Heart right ventricle (tissue), 16 donors: ENCODE data around the gene SHB. TPM values are rescaled to one million over a fixed set of nuclear protein-coding genes. Genes with fewer than 3 reads are reported as not detected.
A peak's percentile ranks its signal among the peaks of the same experiment; 100 is the strongest.

Experiments used
- ATAC-seq, 8 donors: fragments of 200-7000 bp; cut with Tn5 transposase; one replicate each; pipeline ENCODE4 v1.9.1; 2020; ENCODE audit warnings: mild to moderate bottlenecking in 8 of 8, moderate library complexity in 8 of 8, moderate number of reproducible peaks in 1 of 8
- DNase-seq, 2 donors: peaks; one replicate each; pipeline ENCODE4 v3.0.0-alpha.2; 2020
- H3K27ac ChIP-seq, 10 donors: fragments of 200-600 bp; sonication (generic) in 2 of 10; one replicate each; pipeline versions ENCODE4 v1.5.0 to v1.8.0; 2020 to 2022; ENCODE audit warnings: mild to moderate bottlenecking in 3 of 10
- H3K27me3 ChIP-seq, 7 donors: fragments of 200-600 bp; one replicate each; pipeline ENCODE4 v1.8.0; 2021 to 2022; ENCODE audit warnings: mild to moderate bottlenecking in 2 of 7
- H3K36me3 ChIP-seq, 9 donors: fragments of 200-600 bp; sonication (generic) in 1 of 9; one replicate each; pipeline versions ENCODE4 v1.5.0 to v1.8.0; 2020 to 2022; ENCODE audit warnings: mild to moderate bottlenecking in 2 of 9
- H3K4me1 ChIP-seq, 9 donors: fragments of 200-600 bp; sonication (generic) in 1 of 9; one replicate each; pipeline versions ENCODE4 v1.5.0 to v1.8.0; 2020 to 2022; ENCODE audit warnings: mild to moderate bottlenecking in 4 of 9
- H3K4me3 ChIP-seq, 10 donors: fragments of 200-600 bp; sonication (generic) in 2 of 10; one replicate each; pipeline versions ENCODE4 v1.5.0 to v1.8.0; 2020 to 2022; ENCODE audit warnings: mild to moderate bottlenecking in 7 of 10, moderate library complexity in 2 of 10
- H3K9me3 ChIP-seq, 11 donors: fragments of 200-600 bp in 10 of 11; sonication (generic) in 2 of 11; one replicate each; pipeline versions ENCODE4 v1.5.0 to v1.8.0; 2013 to 2022; ENCODE audit warnings: mild to moderate bottlenecking in 2 of 11, control low read depth in 1 of 11, moderate library complexity in 1 of 11
- WGBS, 2 donors: extraction: QIAGEN DNeasy Blood & Tissue Kit; methylation state at CpG; one replicate each; pipeline ENCODE4 v1.1.7; 2013; ENCODE audit warnings: inconsistent platforms in 1 of 2; 5-methylcytosine and 5-hydroxymethylcytosine counted together
- intact Hi-C, 10 donors: fragments of 100-400 bp; cut with DNase I; formaldehyde crosslinking; loops; one replicate each; pipeline versions ENCODE4 v1.11.1 to v1.14.2; 2022
- polyA plus RNA-seq, 2 donors: library from polyadenylated mRNA; stranded (reverse); fragments of 200-250 nt; gene quantifications; one replicate each; pipeline ENCODE4 v1.2.3, GENCODE V29; 2013
- total RNA-seq, 10 donors: library from RNA; stranded (reverse); fragmentation: NEBNext Ultra II Directional in 3 of 10; extraction: Animal tissue kit (Norgen Biotek cat#: 25700) in 3 of 10; gene quantifications; one replicate each; pipeline versions ENCODE4 v1.2.1 to v1.2.4, GENCODE V29; 2021 to 2023
- TF ChIP-seq, protein P1 (sequence below), 9 donors: fragments of 200-600 bp; sonication (generic) in 2 of 9; IDR thresholded peaks; one replicate each; pipeline versions ENCODE4 v1.5.0 to v1.8.0; 2021 to 2022; ENCODE audit warnings: antibody characterized with exemption in 9 of 9, mild to moderate bottlenecking in 5 of 9, moderate library complexity in 1 of 9
- donor health status: Arrhythmogenic right ventricular cardiomyopathy.
- donor health status: ischemic (EF 13 %, LVEDD 7.1; RV severe dilation, severe dysfunction).
- donor health status: healthy with polysubstance abuse.
- donor health status: DM: no; HTN: yes; CAD: no.
- donor health status: DM: no; HTN: no; CAD: no.
- donor health status: ischemic (EF 25% LVEDD 6.9; RV normal size, moderate dysfunction).
- donor health status: ischemic (EF 25% LVEDD 5.7; RV mildly dilated, moderate dysfunction).
- donor health status: healthy.
- donor health status: DM: yes; HTN: yes; CAD: no.
- donor health status: Ischemic cardiomyopathy.
- donor health status: ischemic (EF 35%, LVEDD 5.7; RV mildly dilated, moderate dysfunction).
- donor health status: nonischemic (EF 11% LVEDD 7.7; RV severe dilation, severe dysfunction).
- donor health status: DM: yes; HTN: yes; CAD: no.
- donor health status: PGD.
- donor health status: ischemic (EF 29% LVEDD 5.4; RV normal size, mild dysfunction).
- donor health status: nonischemic (EF 23%, LVEDD 6.1; RV moderate dilation, normal function).

The SHB gene
- total and polyA plus RNA-seq, 12 donors: 5.7 to 26.6 (median 18.0) TPM

DNA sequence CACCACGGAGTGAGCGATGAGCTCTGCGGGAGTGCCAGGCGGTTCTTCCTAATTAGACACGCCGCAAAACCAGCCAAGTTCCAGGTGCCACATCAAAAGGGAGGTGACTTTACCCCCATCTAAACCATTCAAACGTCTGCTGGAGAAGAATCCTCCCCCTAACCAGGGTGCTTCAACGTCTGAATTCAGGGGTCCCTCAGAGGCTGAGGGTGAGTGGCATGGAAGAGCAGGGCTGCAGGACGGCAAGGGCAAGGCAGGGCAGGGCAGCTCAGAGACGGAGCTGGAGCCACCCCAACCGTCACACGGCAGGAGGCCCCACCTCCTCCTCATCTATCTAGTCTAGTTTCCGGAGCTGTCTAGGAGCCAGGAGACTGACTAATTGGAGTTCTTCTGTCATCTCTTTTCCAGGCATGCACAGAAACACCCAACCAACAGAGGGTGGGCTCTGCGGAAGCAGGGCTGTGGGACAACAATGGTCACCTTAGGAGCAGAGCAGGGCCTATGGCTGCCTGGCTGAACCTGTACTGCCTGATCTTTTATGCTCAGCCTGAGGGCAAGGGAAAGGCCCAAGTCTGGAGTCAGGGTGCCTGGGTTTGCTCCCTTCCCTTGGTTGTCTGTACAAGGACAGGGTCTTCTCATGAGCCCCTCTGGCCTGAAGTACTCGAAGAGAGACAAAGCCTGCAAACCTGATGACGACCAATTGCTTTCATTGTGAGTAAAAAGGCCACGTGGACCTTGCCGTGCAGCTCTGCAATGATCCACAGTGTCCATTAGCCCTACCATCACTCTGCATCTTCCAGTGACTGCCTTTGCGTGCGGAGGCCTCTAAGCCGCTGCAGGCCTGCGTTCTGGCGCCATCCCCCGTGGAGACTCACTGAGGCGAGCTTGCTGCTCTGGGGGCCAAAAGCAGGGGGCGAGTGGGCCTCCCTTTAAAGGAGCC is 84.1 kb downstream of the SHB start:
- Histone ChIP-seq H3K27me3 (no peaks in the 10 kb centered on the region), H3K36me3 (no peaks in the 10 kb centered on the region), H3K9me3 (no peaks in the 10 kb centered on the region), H3K4me1 (peaks cover 18 to 72% (median 54%) of the 10 kb centered on the region in 9 donors), H3K4me3 (no peak overlapping the region), H3K27ac (peak overlapping the region in 5 of 10 donors; percentile 18 to 77 (median 59))
- TF ChIP-seq, protein P1, sequence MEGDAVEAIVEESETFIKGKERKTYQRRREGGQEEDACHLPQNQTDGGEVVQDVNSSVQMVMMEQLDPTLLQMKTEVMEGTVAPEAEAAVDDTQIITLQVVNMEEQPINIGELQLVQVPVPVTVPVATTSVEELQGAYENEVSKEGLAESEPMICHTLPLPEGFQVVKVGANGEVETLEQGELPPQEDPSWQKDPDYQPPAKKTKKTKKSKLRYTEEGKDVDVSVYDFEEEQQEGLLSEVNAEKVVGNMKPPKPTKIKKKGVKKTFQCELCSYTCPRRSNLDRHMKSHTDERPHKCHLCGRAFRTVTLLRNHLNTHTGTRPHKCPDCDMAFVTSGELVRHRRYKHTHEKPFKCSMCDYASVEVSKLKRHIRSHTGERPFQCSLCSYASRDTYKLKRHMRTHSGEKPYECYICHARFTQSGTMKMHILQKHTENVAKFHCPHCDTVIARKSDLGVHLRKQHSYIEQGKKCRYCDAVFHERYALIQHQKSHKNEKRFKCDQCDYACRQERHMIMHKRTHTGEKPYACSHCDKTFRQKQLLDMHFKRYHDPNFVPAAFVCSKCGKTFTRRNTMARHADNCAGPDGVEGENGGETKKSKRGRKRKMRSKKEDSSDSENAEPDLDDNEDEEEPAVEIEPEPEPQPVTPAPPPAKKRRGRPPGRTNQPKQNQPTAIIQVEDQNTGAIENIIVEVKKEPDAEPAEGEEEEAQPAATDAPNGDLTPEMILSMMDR (IDR thresholded peaks at IDR 0.05): peak in 4 of 9 donors; percentile 9 to 37 (median 26)
- peak; percentile 43 to 67 for DNase-seq
- 44 to 50% methylated on average over 26 of the region's 26 CpGs for WGBS, 2 donors
- ATAC-seq: peak; percentile 74 to 88 (median 82)
- intact Hi-C loops: loop anchor here in 4 of 10 donors (5.0 kb wide), 4 partner anchors 48 to 82 kb away; partner anchors contain the start of gene SHB (in 3 of the 4)

GRCh38 chr9:37984278-37984671 is 84.8 kb downstream of the SHB start:
- Histone ChIP-seq H3K4me1 (peaks cover 18 to 66% (median 47%) of the 10 kb centered on the region in 9 donors), H3K27me3 (no peaks in the 10 kb centered on the region), H3K9me3 (no peaks in the 10 kb centered on the region), H3K27ac (peak overlapping the region in 5 of 10 donors; percentile 18 to 77 (median 59)), H3K36me3 (no peaks in the 10 kb centered on the region), H3K4me3 (no peak overlapping the region)
- WGBS, 2 donors: 89 to 90% methylated on average over 5 of the region's 5 CpGs
- ATAC-seq (no peak), DNase-seq (no peak)
- TF ChIP-seq, protein P1 (IDR thresholded peaks at IDR 0.05): no peak
- intact Hi-C loops: loop anchor here in 1 of 10 donors (5.0 kb wide), 1 partner anchor 57 kb away; no protein-coding TSS in a partner anchor

DNA sequence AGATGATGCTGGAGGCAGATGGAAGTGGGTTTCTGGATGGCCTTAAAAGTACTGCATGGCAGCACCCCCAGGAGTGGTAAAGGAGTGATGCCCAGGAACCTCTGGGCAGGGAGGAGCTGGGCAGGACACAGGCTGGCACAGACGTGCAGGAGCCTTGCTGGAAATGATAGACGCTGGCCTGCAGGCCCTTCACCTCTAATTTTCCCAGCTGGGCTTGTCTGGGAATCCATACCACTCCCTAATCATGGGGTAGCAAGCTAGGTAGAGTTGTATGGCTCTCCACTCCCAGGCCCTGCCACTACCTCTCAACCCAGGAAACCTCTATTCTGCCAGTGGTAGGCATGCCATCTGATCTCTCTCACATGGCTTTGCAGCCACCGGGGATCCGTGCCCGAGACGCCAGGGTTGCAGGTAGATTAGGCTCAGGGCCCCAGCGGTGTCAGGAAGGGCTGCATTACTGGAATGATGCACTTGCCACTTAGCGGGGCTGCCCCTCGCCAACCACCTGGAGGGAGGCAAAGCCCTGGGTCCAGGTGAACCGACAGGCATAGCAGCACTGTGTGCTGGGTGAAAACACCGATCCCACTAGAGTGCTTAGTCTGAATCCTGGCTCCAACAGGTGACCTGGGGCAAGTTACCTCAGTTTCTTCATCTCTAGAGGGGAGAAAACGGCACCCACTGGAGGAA is 85.5 kb downstream of the SHB start:
- no peaks in the 10 kb centered on the region for H3K36me3 ChIP-seq
- peaks cover 18 to 58% (median 40%) of the 10 kb centered on the region in 9 donors for H3K4me1 ChIP-seq
- no peaks in the 10 kb centered on the region for H3K9me3 ChIP-seq
- intact Hi-C loops: loop anchor here in 1 of 10 donors (5.0 kb wide), 1 partner anchor 56 kb away; no protein-coding TSS in a partner anchor
- no peak for DNase-seq
- no peaks in the 10 kb centered on the region for H3K27me3 ChIP-seq
- peak overlapping the region in 1 of 10 donors; percentile 73 for H3K27ac ChIP-seq
- H3K4me3 ChIP-seq: no peak overlapping the region
- TF ChIP-seq, protein P1 (IDR thresholded peaks at IDR 0.05): no peak
- ATAC-seq: no peak
- WGBS, 2 donors: 93% methylated on average over 12 of the region's 12 CpGs

DNA sequence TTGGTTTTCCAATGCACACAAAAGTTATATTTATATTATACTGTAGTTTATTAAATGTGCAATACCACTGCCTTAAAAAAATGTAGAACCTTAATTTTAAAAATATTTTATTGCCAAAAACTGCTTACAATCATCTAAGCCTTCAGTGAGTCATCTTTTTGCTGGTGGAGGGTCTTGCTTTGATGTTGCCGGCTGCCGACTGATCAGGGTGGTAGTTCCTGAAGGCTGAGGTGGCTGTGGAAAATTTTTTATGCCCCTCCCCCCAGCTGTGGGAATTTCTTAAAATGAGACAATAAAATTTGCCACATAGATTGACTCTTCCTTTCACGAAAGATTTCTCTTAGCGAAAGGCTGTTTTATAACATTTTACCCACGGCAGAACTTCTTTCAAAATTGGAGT is 89.2 kb downstream of the SHB start:
- no peaks in the 10 kb centered on the region for H3K27me3 ChIP-seq
- no peak overlapping the region for H3K27ac ChIP-seq
- no peak for ATAC-seq
- intact Hi-C loops: loop anchor here in 1 of 10 donors (5.0 kb wide), 1 partner anchor 53 kb away; no protein-coding TSS in a partner anchor
- no peaks in the 10 kb centered on the region for H3K36me3 ChIP-seq
- no peak overlapping the region for H3K4me3 ChIP-seq
- TF ChIP-seq, protein P1 (IDR thresholded peaks at IDR 0.05): no peak
- peaks cover 6 to 34% (median 14%) of the 10 kb centered on the region in 9 donors for H3K4me1 ChIP-seq
- 92 to 94% methylated on average over 5 of the region's 5 CpGs for WGBS, 2 donors
- no peaks in the 10 kb centered on the region for H3K9me3 ChIP-seq
- DNase-seq: no peak
